B cell (primary cell): ENCODE data around the gene HAUS2. TPM values are rescaled to one million over a fixed set of nuclear protein-coding genes. Genes with fewer than 3 reads are reported as not detected.

Experiments
- ATAC-seq: fragments of 200-7000 bp; cut with Tn5 transposase; one replicate; pipeline ENCODE4 v1.10.0; 2021; ENCODE audit warnings: low read depth, mild to moderate bottlenecking, moderate number of reproducible peaks, moderate library complexity
- CTCF ChIA-PET: fragments of 350-600 bp; sonication (Branson Sonifier 250); formaldehyde crosslinking; loops from one replicate; lab custom pipeline; 2021; ENCODE audit warnings: antibody characterized with exemption, inconsistent platforms; lab: Charles Lee
- POLR2A ChIA-PET: fragments of 350-600 bp; sonication (Branson Sonifier 250); formaldehyde crosslinking; loops from one replicate; lab custom pipeline; 2021; ENCODE audit warnings: antibody characterized with exemption; lab: Charles Lee
- DNase-seq: peaks from one replicate; pipeline ENCODE4 v3.0.0; 2013
- H2AFZ ChIP-seq: 2 replicates; pipeline ENCODE4 v1.6.1; 2012; ENCODE audit warnings: mild to moderate bottlenecking, low read depth, low read length; ENCODE audit not compliant: insufficient read depth, poor library complexity, severe bottlenecking
- H3K27ac ChIP-seq, 2 donors: 1 replicate in 1 of 2; 2 replicates in 1 of 2; pipeline ENCODE4 v1.5.1; 2012 to 2013; ENCODE audit warnings: low read length in 2 of 2, mild to moderate bottlenecking in 2 of 2, moderate library complexity in 1 of 2
- H3K27me3 ChIP-seq, 4 experiments: fragments of 200-600 bp in 1 of 4; sonication (generic) in 1 of 4; replicated peaks in 1 of 4; 1 replicate in 2 of 4; 2 replicates in 2 of 4; pipeline versions ENCODE4 v1.6.1 to v1.7.0; 2013 to 2016; ENCODE audit warnings: low read length in 3 of 4, mild to moderate bottlenecking in 2 of 4, mixed read lengths in 1 of 4, moderate library complexity in 1 of 4; ENCODE audit not compliant: insufficient read depth in 4 of 4, control insufficient read depth in 3 of 4; ENCODE audit errors: control extremely low read depth in 1 of 4
- H3K36me3 ChIP-seq, 2 experiments: replicated peaks in 1 of 2; 1 replicate in 1 of 2; 2 replicates in 1 of 2; pipeline versions ENCODE4 v1.6.1 to v1.7.1; 2013; ENCODE audit warnings: low read length in 1 of 2; ENCODE audit not compliant: insufficient read depth in 2 of 2, control insufficient read depth in 1 of 2; ENCODE audit errors: control extremely low read depth in 1 of 2, extremely low read depth in 1 of 2
- H3K4me1 ChIP-seq, 2 donors: fragments of 200-600 bp in 1 of 2; sonication (generic) in 1 of 2; 1 replicate in 1 of 2; 2 replicates in 1 of 2; pipeline versions ENCODE4 v1.5.1 to v1.6.1; 2013 to 2017; ENCODE audit warnings: low read length in 2 of 2; ENCODE audit not compliant: control insufficient read depth in 2 of 2, insufficient read depth in 2 of 2
- H3K4me2 ChIP-seq: replicated peaks from 2 replicates; pipeline ENCODE3; 2012; ENCODE audit warnings: mild to moderate bottlenecking, low read depth, low read length; ENCODE audit not compliant: poor library complexity, severe bottlenecking
- H3K4me3 ChIP-seq, 5 experiments: fragments of 200-600 bp in 1 of 5; sonication (generic) in 1 of 5; 1 replicate in 3 of 5; 2 replicates in 2 of 5; pipeline versions ENCODE4 v1.5.1 to v1.7.0; 2011 to 2016; ENCODE audit warnings: low read length in 4 of 5, mild to moderate bottlenecking in 4 of 5, low read depth in 2 of 5, control low read depth in 1 of 5, moderate library complexity in 1 of 5; ENCODE audit not compliant: insufficient read depth in 1 of 5; ENCODE audit errors: control extremely low read depth in 1 of 5, extremely low read depth in 1 of 5
- H3K79me2 ChIP-seq: fragments of 200-600 bp; sonication (generic); one replicate; pipeline ENCODE4 v1.6.0; 2016; ENCODE audit warnings: low read length; ENCODE audit not compliant: control insufficient read depth, insufficient read depth
- H3K9ac ChIP-seq: fragments of 200-600 bp; sonication (generic); 2 replicates; pipeline ENCODE4 v1.6.1; 2017; ENCODE audit warnings: mild to moderate bottlenecking, low read length, moderate library complexity
- H3K9me3 ChIP-seq, 3 donors: one replicate each; pipeline versions ENCODE4 v1.6.1 to v1.7.1; 2013; ENCODE audit warnings: low read length in 2 of 3; ENCODE audit not compliant: control insufficient read depth in 2 of 3, insufficient read depth in 1 of 3; ENCODE audit errors: control extremely low read depth in 1 of 3
- H4K20me1 ChIP-seq: 2 replicates; pipeline ENCODE4 v1.6.0; 2012; ENCODE audit warnings: mild to moderate bottlenecking, low read length; ENCODE audit not compliant: insufficient read depth, control insufficient read depth, poor library complexity, severe bottlenecking
- H3K27ac Mint-ChIP-seq: one replicate; pipeline ENCODE4 v1.8.0; 2021; ENCODE audit warnings: mixed read lengths
- H3K27me3 Mint-ChIP-seq: one replicate; pipeline ENCODE4 v1.8.0; 2021; ENCODE audit warnings: mixed read lengths
- H3K4me1 Mint-ChIP-seq: one replicate; pipeline ENCODE4 v1.8.0; 2021; ENCODE audit warnings: mixed read lengths
- H3K4me3 Mint-ChIP-seq: one replicate; pipeline ENCODE4 v1.8.0; 2021; ENCODE audit warnings: mixed read lengths
- H3K9me3 Mint-ChIP-seq: one replicate; pipeline ENCODE4 v1.8.0; 2022; ENCODE audit warnings: mixed read lengths; ENCODE audit not compliant: insufficient read depth
- CTCF ChIP-seq: fragments of 200-600 bp; IDR thresholded peaks from one replicate; pipeline ENCODE4 v1.8.0; 2022; ENCODE audit warnings: antibody characterized with exemption, mild to moderate bottlenecking
- EZH2 ChIP-seq: IDR thresholded peaks from 2 replicates; pipeline ENCODE4 v1.6.1; 2012; ENCODE audit warnings: borderline replicate concordance, low read depth, mild to moderate bottlenecking, moderate library complexity, low read length; ENCODE audit not compliant: insufficient read depth, poor library complexity, severe bottlenecking
- WGBS: methylation state at CpG from one replicate; pipeline ENCODE4 v1.1.5; 2013; ENCODE audit warnings: missing lambda C conversion rate; ENCODE audit not compliant: insufficient coverage; 5-methylcytosine and 5-hydroxymethylcytosine counted together
- intact Hi-C: fragments of 100-400 bp; cut with micrococcal nuclease; formaldehyde crosslinking; loops from one replicate; pipeline ENCODE4 v1.10.0; 2022
- polyA minus RNA-seq: library from RNA; depleted of rRNA, polyadenylated mRNA; stranded (reverse); fragments of >200 nt; gene quantifications from 2 replicates; pipeline ENCODE4 v1.2.3, GENCODE V29; 2012
- polyA plus RNA-seq: library from polyadenylated mRNA; depleted of rRNA; stranded (reverse); fragments of >200 nt; gene quantifications from 2 replicates; pipeline ENCODE4 v1.2.3, GENCODE V29; 2012
- total RNA-seq, 2 donors: library from RNA; stranded (reverse); fragments of 120-200 nt in 1 of 2; gene quantifications; 1 replicate in 1 of 2; 2 replicates in 1 of 2; pipeline versions ENCODE4 v1.2.3 to v1.2.4, GENCODE V29; 2013 to 2022

The HAUS2 gene
- total RNA-seq (14.0 and 16.5 TPM in 2 replicates), polyA plus RNA-seq (18.3 and 31.7 TPM in 2 replicates), polyA minus RNA-seq (8.7 and 11.5 TPM in 2 replicates)
- 20.7 TPM for total RNA-seq (2013)

GRCh38 chr15:42548249-42549031, at the start of gene HAUS2, which contains the start of gene LRRC57:
Gene HAUS2, plus strand, starts transcription at chr15:42548838. Its CDS starts 35 bp downstream, at chr15:42548873.
Gene LRRC57, minus strand, starts transcription at chr15:42548793. Its CDS starts 359 bp downstream, at chr15:42548434.
- peak within 1 kb of the TSS; percentile 93 for H3K27ac Mint-ChIP-seq
- TF ChIP-seq EZH2 (no peak), CTCF (no peak)
- no peaks in the 10 kb centered on the region for H3K9me3 Mint-ChIP-seq
- H2AFZ ChIP-seq, result peak within 1 kb of the TSS; percentile 100
- ChIA-PET POLR2A (interaction anchor here (0.7 to 2.1 kb wide), 4 partner anchors 13 to 45 kb away, joined by 3 to 9 read pairs (median 4); partner anchors contain the start of gene STARD9), CTCF (interaction anchor here (0.8 to 2.1 kb wide), 4 partner anchors 17 to 103 kb away, joined by 3 to 6 read pairs (median 4); no protein-coding TSS in a partner anchor)
- WGBS, result under 1% methylated on average over 71 of the region's 71 CpGs
- H3K27me3 ChIP-seq, result no peaks in the 10 kb centered on the region
- peaks cover 20 to 26% of the 10 kb centered on the region in 2 donors for H3K4me1 ChIP-seq
- peak within 1 kb of the TSS; percentile 99 to 100 (median 99) for H3K4me3 ChIP-seq
- no peaks in the 10 kb centered on the region for H4K20me1 ChIP-seq
- H3K9me3 ChIP-seq, result peaks cover 0 to 3% (median 0%) of the 10 kb centered on the region in 3 donors
- H3K36me3 ChIP-seq, result peaks cover 6 to 15% of the 10 kb centered on the region in 2 experiments
- peak within 1 kb of the TSS; percentile 96 for H3K4me3 Mint-ChIP-seq
- H3K4me1 Mint-ChIP-seq, result peaks cover 40% of the 10 kb centered on the region
- intact Hi-C loops, result loop anchor here (1.0 to 2.0 kb wide), 3 partner anchors 27 to 102 kb away; partner anchors contain the start of genes SNAP23 and STARD9
- no peaks in the 10 kb centered on the region for H3K27me3 Mint-ChIP-seq
- peak within 1 kb of the TSS; percentile 99 for H3K9ac ChIP-seq
- peak; percentile 91 for DNase-seq
- peak; percentile 86 for ATAC-seq
- peak within 1 kb of the TSS; percentile 86 to 92 for H3K27ac ChIP-seq
- peak within 1 kb of the TSS; percentile 97 for H3K4me2 ChIP-seq
- H3K79me2 ChIP-seq, result peaks cover 62% of the 10 kb centered on the region
